Measurements from ENCODE around the gene CDC23.
A peak's percentile ranks its signal among the peaks of the same experiment; 100 is the strongest.
"Not testable (repeated sequence)": the region's sequence is repeated elsewhere in the genome, so short reads cannot be mapped to it uniquely, and the experiment has no call there.

The CDC23 gene, protein sequence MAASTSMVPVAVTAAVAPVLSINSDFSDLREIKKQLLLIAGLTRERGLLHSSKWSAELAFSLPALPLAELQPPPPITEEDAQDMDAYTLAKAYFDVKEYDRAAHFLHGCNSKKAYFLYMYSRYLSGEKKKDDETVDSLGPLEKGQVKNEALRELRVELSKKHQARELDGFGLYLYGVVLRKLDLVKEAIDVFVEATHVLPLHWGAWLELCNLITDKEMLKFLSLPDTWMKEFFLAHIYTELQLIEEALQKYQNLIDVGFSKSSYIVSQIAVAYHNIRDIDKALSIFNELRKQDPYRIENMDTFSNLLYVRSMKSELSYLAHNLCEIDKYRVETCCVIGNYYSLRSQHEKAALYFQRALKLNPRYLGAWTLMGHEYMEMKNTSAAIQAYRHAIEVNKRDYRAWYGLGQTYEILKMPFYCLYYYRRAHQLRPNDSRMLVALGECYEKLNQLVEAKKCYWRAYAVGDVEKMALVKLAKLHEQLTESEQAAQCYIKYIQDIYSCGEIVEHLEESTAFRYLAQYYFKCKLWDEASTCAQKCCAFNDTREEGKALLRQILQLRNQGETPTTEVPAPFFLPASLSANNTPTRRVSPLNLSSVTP

DNA sequence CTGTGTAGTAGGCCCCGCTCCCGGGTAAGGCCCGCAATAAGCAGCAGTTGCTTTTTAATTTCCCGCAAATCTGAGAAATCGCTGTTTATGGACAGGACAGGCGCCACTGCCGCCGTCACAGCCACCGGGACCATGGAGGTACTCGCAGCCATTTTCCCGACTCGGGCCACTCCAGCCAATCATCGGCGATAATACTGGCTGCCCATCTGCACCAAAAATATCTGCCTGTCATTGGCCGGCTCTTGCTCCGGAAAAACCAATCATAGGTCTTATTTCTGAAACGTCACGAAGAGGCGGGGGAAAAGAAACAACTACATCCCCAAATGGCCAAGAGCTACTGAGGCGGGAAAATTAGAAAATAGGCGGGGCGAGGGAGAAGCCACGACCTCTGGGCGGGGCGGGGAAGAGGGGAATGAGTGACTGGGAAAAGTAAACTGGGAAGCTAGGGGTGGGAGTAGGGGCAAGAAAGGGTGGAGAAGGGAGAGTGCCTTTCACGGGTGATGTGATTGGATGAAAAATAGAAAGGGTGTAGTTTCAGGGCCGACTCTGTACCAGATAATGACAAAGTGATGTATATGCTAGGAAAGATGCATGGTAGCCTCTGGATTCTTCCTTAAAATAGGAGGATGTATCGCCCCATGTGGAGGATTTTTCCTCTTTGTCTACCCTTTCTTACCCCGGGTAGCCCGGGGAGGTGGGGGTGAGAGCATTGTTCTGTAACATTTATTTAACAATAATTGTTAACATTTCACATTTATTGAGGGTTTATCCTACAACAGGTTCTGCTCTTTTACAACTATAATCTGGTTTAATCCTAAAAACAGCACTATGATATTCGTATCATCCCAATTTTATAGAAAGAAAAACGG is at the start of gene CDC23:
Gene CDC23 (minus strand): TSS at position 163 of the 869 bp plus-strand sequence. CDS start 11 bp downstream, at position 152.
- DNase-seq = peak; percentile 92

DNA sequence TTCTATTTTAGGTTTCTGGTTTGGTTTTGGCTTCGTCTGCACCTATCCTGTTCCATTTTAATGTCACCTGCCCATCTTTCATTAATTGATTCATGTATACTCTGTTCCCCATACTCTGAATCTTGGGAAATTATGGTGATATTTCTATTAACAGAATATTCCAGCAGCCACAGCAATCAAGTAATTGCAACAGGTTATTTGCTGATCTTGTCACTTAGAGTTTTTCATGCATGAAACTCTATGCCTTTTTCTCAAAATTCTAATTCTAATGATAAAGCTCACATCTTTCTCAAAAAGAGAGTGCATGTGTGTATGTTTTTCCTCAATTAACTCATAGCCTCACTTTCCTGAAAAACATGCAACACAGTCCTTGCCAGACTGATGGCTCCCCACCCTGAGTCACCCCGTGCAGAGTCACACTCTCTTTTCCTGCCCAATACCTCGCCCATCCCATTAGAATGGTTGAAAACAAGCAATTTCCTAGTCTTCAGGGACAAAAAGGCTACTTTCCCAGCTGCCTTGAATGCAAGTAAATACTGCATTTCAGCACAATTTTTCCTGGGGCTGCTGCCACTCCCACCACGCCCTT is 45.7 kb upstream of the CDC23 start:
- DNase-seq = no peak

DNA sequence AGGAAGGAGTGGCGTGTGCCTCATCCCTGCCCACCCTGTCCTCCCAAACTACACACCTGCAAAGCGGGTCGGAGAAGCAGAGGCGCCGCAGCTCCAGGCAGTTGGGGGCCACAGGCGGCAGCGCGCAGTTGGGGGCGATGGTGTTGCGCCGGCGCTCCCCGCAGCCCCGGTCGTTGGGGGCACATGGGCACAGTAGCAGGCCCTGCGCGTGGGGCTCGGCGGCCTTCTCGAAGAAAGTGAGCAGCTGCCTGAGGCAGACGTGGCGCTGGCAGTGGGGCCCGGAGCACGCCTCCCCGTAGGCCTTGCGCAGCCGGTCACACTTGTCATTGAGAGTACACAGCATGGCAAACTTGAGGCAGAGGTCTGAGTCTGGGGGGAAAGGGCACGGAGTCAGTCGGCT is 44.5 kb upstream of the CDC23 start:
- no peak for DNase-seq

DNA sequence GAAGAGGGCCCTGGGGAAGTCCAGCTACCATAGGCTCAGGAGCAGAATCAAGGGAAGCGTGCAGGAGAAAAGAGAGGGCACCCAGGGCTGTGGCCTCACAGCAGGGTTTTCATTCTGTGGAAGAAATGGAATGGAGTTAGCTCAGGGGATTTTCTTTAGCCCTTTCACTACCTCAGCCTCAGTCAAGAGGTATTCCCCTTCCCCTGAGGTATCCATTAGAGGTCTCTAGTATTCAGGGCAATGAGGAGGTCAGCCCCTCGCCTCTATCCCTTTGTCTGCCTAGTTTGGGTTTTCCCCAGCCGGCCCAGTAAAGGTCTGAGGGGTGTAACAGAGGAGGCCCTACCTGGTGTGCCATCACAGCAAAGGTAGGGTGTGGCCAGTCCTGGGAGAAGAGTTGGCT is 39.8 kb upstream of the CDC23 start:
- DNase-seq = no peak

DNA sequence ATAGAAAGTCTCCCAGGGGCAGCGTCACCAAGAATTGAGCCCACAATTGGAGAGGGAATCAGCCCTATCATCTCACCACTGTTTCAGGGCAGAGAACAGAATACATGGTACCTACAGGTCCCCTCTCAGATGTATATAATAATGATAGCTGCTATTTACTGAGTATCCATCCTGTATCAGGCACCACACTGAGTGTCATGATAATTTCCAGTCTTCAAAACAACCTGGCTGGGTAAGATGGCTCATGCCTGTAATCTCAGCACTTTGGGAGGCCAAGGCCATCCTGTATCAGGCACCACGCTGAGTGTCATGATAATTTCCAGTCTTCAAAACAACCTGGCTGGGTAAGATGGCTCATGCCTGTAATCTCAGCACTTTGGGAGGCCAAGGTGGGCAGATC is 34.7 kb upstream of the CDC23 start:
- DNase-seq = not testable (repeated sequence)

DNA sequence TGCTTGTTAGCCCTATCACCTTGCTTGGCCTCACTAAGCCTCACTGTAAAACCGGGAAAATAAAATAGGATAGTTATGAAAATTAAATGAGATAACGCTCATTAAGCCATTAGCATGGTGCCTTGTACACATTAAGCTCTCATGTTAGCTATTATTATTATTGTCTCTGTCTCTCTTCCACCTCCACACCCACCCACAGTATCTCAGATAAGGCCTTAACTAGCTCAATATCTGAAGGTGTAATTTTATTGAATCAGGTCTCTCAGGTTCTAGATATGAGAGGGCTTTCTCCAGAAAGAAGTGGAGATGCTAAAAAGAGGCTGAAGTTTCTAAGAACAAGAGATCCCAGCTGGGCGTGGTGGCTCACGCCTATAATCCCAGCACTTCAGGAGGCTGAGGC is 33.7 kb upstream of the CDC23 start:
- DNase-seq = no peak

DNA sequence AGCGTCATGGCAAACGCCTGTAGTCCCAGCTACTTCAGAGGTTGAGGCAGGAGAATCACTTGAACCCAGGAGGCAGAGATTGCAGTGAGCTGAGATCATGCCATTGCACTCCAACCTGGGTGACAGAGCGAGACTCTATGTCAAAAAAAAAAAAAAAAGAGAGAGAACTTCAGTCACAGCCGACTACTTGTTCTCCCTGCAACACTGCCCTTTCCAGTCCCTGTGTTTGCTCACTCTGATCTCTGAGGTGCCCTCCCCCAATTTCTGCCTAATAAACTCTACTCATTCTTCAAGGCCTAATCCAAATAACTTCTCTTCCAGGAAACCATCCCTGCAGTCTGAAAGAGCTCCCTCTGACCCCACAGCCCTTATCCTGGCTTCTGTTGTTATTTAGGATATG is 33.2 kb upstream of the CDC23 start:
- no peak for DNase-seq

DNA sequence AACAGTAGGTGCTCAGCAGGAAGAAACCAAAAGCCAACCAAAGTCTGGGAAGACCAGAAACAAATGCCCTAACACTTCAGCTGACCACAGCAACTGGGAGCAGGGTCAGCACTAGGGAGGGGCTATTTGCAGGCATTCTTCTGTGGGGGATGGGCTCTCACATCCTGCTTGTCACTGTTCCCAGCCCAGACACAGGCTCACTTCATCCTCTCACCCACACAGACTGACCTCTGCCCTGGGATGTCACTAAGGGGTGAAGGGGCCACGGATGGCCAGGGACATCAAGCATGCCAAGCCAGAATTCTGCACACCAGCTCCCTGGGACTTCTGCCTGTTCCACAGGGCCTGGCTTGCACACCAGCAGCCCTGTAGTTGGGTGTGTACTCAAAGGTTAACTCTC is 32.6 kb upstream of the CDC23 start:
- no peak for DNase-seq

DNA sequence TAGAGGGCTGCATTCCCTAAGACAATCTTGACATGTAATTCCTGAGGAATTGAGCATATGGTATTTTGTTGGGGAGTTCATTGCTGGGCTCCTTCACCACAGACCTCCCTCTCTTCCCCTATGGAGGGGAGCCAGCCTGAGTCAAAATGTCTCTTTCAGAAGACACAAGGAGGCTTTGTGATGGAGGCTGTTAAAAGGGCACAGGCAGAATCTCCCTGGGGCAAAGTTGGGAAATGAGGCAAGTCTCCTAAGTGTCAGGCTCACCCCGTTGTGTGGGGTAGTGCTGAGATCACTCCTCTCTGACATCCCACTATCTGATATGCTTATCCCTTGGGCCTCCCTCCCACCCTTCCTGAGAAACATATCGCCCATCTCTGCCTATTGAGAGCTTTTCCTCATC is 30.7 kb upstream of the CDC23 start:
- DNase-seq = no peak

DNA sequence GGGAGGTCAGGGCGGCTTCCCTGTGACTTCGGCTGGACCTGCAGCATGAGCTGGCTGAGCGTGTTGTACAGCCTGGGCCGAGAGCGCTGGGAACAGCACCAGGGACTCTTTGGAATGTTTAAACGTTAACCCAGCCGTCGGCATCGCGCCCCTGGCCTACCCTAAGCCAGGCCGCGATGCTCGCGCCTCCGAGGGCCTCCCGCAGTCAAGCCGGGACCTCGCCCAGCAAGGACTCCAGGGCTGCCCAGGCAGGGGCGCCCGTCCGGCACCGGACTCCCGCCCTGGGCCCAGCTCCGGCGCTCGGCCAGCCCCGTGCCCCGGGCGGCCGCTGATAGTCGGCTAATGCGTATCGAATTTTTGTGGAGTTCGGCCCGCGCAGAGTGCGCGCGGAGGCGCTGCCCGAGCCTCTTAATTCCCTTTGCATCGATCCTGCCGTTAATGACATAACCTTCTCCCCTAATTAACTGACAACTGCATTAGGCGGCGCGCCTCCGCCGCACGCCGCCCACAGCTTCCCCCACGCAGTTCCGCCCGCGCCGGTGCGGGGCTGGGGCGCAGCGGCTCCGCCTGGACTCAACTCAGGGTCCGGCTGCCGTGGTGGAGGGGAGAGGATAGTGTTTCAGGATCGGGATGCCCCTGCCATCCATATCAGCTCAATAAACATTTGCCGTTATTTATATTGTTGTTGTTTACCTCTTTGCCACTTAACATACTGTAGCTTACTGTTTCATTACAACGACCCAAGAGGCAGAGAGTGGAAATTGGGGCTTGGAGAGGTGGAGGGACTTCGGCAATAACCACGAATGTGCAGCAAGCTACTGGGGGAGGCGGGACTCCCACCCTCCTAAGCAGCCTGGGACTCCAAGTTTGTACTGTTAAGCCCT is 28.8 kb upstream of the CDC23 start:
- no peak for DNase-seq

DNA sequence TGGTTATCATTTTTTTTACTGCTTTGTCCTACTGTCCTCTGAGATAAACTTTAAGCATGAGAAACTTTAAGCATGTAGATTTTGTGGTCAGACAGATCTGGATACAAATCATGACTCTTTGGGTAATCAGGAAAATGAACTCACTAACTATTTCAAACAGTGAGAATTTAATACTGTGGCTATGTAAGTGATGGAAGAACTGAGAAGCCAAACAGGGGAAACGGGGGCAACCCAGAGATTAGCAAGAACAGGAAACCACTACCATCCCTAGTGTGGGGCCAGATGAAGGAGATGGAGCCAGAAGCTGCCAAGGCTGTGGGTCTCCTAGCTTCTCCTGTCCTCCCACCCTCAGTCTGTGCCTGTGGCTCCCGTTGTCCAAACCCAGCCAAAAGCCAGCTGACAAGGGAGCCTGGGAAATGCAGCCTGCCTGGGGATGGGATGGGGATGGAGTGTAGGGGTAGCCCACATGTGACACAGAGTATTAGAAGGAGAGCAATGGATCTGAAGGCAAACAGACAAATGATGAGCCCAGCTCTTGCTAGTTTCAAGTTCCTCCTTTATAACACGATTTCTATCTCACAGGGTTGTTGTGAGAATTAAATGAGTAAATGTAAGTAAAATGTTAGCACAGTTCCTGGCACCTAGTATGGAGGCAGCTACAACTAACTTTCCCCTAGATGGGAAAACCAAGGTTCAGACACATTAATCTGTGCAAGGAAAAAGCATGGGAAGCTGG is 27.7 kb upstream of the CDC23 start:
- DNase-seq = peak; percentile 9

DNA sequence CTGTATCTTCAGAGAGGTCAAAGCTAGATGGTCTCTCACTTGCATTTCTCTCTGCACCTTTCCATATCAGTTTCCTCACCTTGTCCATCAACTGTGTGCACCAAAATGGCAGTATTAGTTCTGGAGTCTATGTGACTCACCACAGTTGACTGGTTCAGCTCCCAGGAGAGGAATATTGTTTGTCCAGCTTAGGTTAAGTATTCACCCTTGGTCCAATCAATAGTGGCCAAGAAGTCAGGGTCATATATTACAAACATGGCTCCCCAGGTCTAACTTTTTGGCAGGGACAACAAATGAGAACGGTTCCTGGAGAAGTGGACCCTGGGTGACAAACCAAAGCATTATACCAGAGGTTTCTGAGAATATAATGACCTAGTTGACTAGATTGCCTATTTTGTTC is 24.9 kb upstream of the CDC23 start:
- DNase-seq = no peak

DNA sequence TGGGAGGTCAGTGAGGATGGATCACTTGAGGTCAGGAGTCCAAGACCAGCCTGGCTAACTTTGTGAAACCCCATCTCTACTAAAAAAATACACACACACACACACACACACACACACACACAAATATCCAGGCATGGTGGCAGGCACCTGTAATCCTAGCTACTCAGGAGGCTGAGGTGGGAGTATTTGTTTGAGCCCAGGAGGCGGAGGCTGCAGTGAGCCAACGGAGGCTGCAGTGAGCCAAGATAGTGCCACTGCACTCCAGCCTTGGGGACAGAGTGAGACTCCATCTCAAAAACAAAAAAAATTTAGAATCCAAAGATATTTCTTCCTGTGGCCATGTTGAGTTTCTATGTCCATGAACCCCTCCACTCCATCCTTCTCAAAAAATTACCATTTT is 21.5 kb upstream of the CDC23 start:
- DNase-seq = no peak

DNA sequence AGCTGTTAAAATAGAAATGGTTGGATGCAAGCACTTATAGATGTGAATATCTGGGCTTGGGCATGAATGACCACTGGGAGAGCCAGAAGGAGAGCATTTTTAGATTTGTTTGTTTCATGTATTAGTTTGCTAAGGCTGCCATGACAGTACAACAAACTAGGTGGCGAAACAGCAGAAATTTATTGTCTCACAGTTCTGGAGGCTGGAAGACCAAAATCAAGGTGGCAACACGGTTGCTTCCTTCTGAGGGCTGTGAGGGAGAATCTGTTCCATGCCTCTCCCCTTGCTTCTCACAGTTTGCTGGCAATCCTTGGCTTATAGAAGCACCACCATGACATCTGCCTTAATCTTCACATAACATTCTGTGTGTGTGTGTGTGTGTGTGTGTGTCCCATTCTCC is 20.2 kb upstream of the CDC23 start:
- no peak for DNase-seq

DNA sequence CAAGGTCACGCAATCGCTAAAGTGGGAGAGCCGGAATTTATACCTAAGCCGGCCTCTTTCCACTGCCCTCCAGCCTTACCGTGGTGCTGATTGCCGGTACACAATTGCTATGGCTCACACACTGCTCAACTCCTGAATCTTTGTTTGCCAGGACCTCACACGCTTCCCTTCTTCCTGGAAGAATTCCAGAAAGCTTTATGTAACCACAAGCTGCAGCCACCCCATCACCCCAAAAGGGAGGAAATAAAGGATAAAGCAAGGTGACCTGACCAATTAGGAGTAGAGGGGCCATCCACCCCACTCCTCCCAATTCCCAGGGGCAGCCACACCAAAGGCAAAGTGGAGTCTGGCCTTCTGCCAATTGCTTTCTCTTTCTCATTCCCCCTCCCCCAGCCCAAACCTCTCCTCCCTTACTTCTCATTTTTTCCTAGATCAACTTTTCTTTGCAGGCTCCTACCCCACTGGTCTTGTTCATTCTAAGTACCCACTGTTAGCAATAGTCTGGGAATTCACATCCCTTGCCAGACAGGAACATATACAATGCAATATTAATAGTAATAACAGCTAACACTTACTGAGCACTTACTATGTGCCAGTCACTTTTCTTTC is 18.0 kb upstream of the CDC23 start:
- DNase-seq = no peak

DNA sequence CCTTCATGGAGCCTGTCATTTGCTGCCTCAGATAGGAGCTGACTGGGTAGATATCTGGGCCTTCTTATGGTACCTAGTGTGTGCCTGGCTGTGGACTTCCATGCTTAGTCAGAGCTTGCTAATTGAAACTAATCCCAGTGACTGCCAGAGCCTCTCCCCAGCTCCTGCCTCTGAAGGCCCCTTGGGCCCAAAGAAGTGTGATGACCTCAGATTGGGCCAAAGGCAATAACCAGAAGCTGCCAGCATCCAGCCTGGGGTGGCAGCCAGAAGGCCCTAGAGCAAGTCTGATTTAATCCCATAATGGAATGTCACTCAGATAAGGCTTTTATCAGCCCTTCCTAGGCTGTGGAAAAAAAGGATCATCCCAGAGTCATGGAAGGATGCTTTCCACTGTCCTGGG is 17.1 kb upstream of the CDC23 start:
- no peak for DNase-seq

DNA sequence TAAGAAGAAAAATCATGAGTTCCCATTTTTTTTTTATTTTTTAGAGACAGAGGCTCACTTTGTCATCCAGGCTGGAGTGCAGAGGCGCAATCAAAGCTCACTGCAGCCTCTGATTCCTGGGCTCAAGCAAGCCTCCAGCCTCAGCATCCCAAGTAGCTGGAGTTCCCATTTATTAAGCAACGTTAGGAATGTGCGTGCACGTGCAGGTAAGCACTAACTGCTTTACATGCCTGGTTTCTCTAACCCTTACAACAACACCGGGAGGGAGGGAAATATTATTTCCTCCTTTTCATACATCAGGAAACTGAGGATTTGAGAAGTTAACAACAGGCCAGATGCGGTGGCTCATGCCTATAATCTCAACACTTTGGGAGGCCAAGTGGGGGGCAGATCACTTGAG is 16.3 kb upstream of the CDC23 start:
- DNase-seq = no peak

DNA sequence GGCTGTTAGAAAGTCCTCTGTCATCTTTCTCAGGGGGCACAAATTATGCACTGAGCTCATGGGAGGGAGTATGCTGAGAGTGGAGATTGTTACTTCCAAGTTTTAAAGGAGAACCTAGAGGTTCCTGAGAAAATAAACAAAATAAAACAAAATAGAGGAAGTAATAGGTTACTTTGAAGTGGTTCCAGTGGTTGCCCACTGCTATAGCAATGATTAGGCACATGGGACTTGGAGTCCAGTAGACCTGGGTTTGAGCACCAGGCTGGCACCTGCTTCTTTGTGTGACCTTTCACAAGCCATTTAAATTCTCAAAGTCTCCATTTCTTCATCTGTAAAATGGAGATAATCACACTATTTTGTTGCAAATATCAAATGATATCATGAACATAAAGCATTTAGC is 13.8 kb upstream of the CDC23 start:
- DNase-seq = no peak

DNA sequence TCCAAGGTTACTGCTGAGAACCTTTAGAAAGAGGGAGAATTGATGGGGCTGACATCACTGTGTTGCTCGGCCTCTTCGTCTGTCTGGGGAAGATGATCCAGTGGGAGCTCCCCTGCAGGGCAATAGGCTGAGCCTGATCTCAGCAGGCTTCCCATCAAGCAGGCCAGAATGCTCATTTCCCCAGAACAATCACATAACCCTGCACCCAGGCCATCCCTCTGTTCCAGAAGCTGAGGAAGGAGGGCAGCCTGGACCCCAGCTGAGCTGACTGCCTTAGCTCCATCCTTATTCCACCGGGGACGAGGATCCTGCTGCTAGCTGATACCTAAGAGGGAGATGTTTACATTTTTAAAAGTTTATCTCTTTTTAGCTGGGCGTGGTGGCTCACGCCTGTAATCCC is 11.6 kb upstream of the CDC23 start:
- no peak for DNase-seq

DNA sequence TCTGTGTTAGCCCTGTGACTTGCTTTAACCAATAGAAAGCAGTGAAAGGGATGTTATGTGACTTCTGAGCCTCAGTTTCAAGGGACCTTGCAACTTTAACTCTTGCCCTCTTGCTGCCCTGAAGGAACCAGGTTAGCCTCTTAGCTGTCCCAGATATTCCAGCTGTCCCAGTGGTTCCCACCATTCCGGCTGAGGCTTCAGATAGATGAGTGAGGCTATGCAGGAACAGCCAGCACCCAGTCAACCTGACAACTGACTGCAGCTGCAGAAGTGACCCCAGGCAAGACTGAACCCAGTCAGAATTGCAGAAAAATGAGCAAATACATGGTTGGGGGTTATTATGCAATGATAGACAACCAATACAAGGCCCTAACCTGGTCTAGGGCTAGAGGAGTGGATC is 10.4 kb upstream of the CDC23 start:
- DNase-seq = no peak

DNA sequence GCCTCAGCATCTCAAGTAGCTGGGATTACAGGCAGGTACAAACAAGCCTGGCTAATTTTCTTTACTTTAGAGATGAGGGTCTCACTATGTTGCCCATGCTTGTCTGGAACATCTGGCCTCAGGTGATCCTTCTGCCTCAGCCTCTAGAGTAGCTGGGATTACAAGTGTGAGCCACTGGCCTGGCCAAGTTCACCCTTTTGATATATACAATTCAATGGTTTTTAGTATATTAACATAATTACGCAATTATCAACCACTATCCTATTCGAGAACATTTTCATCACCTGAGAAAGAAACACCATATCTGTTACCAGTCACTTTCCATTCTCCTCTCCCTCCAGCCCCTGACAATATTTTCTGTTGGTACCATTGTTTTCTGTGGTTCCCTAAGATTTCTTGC is 3.7 kb upstream of the CDC23 start:
- DNase-seq = no peak

Data from stimulated activated CD4-positive, alpha-beta T cell treated with anti-CD3 and anti-CD28 coated beads, Interleukin-1b, Interleukin-23, amount 100 ng/mL, for 48 hours (primary cell).